Peyer's patch (tissue), 4 donors: ENCODE measurements around the gene GPS1.

ENCODE experiments used
- CTCF ChIP-seq, 6 experiments: fragments of 450-650 bp in 4 of 6; fragments of 200-600 bp in 2 of 6; sonication (generic) in 1 of 6; IDR thresholded peaks; one replicate each; pipeline ENCODE4 v1.5.1; 2017 to 2019; ENCODE audit warnings: antibody characterized with exemption in 6 of 6, mild to moderate bottlenecking in 3 of 6, moderate library complexity in 1 of 6
- POLR2A ChIP-seq, 2 donors: fragments of 450-650 bp; IDR thresholded peaks; one replicate each; pipeline ENCODE4 v1.5.1; 2017; ENCODE audit warnings: antibody characterized with exemption in 2 of 2, mild to moderate bottlenecking in 2 of 2, moderate library complexity in 2 of 2

DNA sequence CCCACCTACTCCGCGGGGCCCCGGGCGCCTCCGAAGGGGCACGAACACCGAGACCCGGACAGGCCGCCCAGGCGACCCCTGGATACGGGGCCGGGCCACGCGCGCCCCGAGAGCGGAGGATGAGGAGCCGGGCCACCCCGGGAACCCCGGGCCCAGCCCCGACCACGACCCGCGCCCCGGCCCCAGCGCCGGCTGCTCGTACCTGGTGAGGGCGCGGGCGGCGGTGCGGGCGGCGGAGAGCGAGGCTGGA is 46.1 kb downstream of the GPS1 start:
- TF ChIP-seq POLR2A (IDR thresholded peaks at IDR 0.05) = no peak
- no peak for TF ChIP-seq CTCF (IDR thresholded peaks at IDR 0.05)
